HepG2 (cell line): ENCODE data around the gene NAP1L1. TPM values are rescaled to one million over a fixed set of nuclear protein-coding genes. Genes with fewer than 3 reads are reported as not detected.

Experiments
- ATAC-seq: fragments of 200-7000 bp; cut with Tn5 transposase; 3 replicates; pipeline ENCODE4 v1.9.1; 2020; ENCODE audit warnings: mild to moderate bottlenecking, moderate library complexity
- BruUV-seq: library from RNA; stranded (reverse); fragments of 400-500 nt; replicated peaks from 2 replicates; lab custom pipeline; 2021; lab: Mats Ljungman, UMichigan
- CTCF ChIA-PET: fragments of 300-600 bp; formaldehyde crosslinking; extraction: SDS; loops from one replicate; lab custom pipeline; 2021; ENCODE audit warnings: low total read pairs, inconsistent platforms, low intra/inter-chr PET ratio; lab: Yijun Ruan, JAX
- POLR2A ChIA-PET: fragments of 350-600 bp; sonication (Branson Sonifier 250); formaldehyde crosslinking; loops from one replicate; lab custom pipeline; 2020; ENCODE audit warnings: antibody characterized with exemption, inconsistent platforms; lab: Yijun Ruan, JAX
- DNase-seq: peaks from one replicate; pipeline ENCODE4 v3.0.0-alpha.2; 2015; ENCODE audit warnings: low spot score
- FAIRE-seq: peaks from 3 replicates; lab custom pipeline; 2011; peaks lifted over from hg19 to GRCh38; lab: Jason Lieb, UNC
- H2AFZ ChIP-seq: one replicate; pipeline ENCODE4 v1.6.1; 2011; ENCODE audit warnings: low read length, inconsistent platforms
- H3K27ac ChIP-seq: fragments of 300-600 bp; 3 replicates; pipeline ENCODE4 v1.8.0; 2011; ENCODE audit warnings: mixed run types, mild to moderate bottlenecking, mixed read lengths, low read length, inconsistent platforms; ENCODE audit not compliant: insufficient read depth; ENCODE audit errors: extremely low read length
- H3K27me3 ChIP-seq, 2 experiments: fragments of 200-600 bp in 1 of 2; 2 replicates in 1 of 2; 3 replicates in 1 of 2; pipeline versions ENCODE4 v1.6.0 to v1.8.0; 2011; ENCODE audit warnings: low read length in 2 of 2, mild to moderate bottlenecking in 2 of 2, moderate library complexity in 2 of 2, inconsistent platforms in 1 of 2; ENCODE audit not compliant: insufficient read depth in 2 of 2, control insufficient read depth in 1 of 2
- H3K36me3 ChIP-seq, 2 experiments: fragments of 200-600 bp in 1 of 2; replicated peaks in 1 of 2; 2 replicates in 1 of 2; 3 replicates in 1 of 2; pipeline versions ENCODE4 v1.5.1 to v1.8.0; 2011; ENCODE audit warnings: low read length in 2 of 2, inconsistent platforms in 1 of 2; ENCODE audit not compliant: insufficient read depth in 2 of 2, control insufficient read depth in 1 of 2
- H3K4me1 ChIP-seq: 2 replicates; pipeline ENCODE4 v1.5.1; 2012; ENCODE audit warnings: low read length, inconsistent platforms; ENCODE audit not compliant: insufficient read depth
- H3K4me2 ChIP-seq: 2 replicates; pipeline ENCODE4 v1.6.0; 2011; ENCODE audit warnings: low read depth, low read length, inconsistent platforms
- H3K4me3 ChIP-seq, 3 experiments: fragments of 200-600 bp in 1 of 3; sonication (generic), shearing (Covaris generic) in 1 of 3; replicated peaks in 1 of 3; 2 replicates each; pipeline ENCODE4 v1.5.1; 2011 to 2016; ENCODE audit warnings: low read length in 3 of 3, inconsistent platforms in 2 of 3, low read depth in 2 of 3, mild to moderate bottlenecking in 2 of 3, control low read depth in 1 of 3, mixed read lengths in 1 of 3; ENCODE audit not compliant: insufficient read depth in 1 of 3
- H3K79me2 ChIP-seq: one replicate; pipeline ENCODE4 v1.6.1; 2011; ENCODE audit warnings: low read length, inconsistent platforms; ENCODE audit not compliant: insufficient read depth
- H3K9ac ChIP-seq: 2 replicates; pipeline ENCODE4 v1.6.0; 2011; ENCODE audit warnings: mild to moderate bottlenecking, low read depth, low read length, inconsistent platforms; ENCODE audit not compliant: insufficient read depth
- H3K9me3 ChIP-seq: 2 replicates; pipeline ENCODE4 v1.5.1; 2012; ENCODE audit warnings: mild to moderate bottlenecking, low read length
- H4K20me1 ChIP-seq: 2 replicates; pipeline ENCODE4 v1.6.0; 2011; ENCODE audit warnings: inconsistent platforms, mild to moderate bottlenecking, low read length, moderate library complexity; ENCODE audit not compliant: insufficient read depth
- ATF7-NPFF ChIP-seq: sonication (generic); formaldehyde crosslinking; IDR thresholded peaks from 2 replicates; pipeline ENCODE4 v1.8.1; 2023; ENCODE audit warnings: mild to moderate bottlenecking, low read depth, missing genetic modification reagents, moderate library complexity
- NONO ChIP-seq, 2 experiments: fragments of 450-650 bp in 1 of 2; sonication (generic) in 1 of 2; formaldehyde crosslinking in 1 of 2; IDR thresholded peaks in 1 of 2; conservative IDR thresholded peaks in 1 of 2; 2 replicates each; pipeline versions ENCODE4 v1.6.1 to v1.8.0; 2017 to 2022; ENCODE audit warnings: mild to moderate bottlenecking in 1 of 2, missing genetic modification reagents in 1 of 2, moderate library complexity in 1 of 2
- SIN3A ChIP-seq: IDR thresholded peaks from 2 replicates; pipeline ENCODE4 v1.6.1; 2011; ENCODE audit warnings: low read depth, mild to moderate bottlenecking, control low read depth, low read length, borderline replicate concordance
- SMAD1 ChIP-seq: sonication (generic); formaldehyde crosslinking; IDR thresholded peaks from 2 replicates; pipeline ENCODE4 v1.4.0; 2020; ENCODE audit warnings: missing genetic modification reagents, low read depth, mild to moderate bottlenecking, borderline replicate concordance
- TGIF2 ChIP-seq: IDR thresholded peaks from 2 replicates; pipeline ENCODE4 v1.6.1; 2016; ENCODE audit warnings: control low read depth, missing compliant biosample characterization
- ZNF124 ChIP-seq: sonication (generic); formaldehyde crosslinking; IDR thresholded peaks from 2 replicates; pipeline ENCODE4 v1.4.0; 2020; ENCODE audit warnings: missing genetic modification reagents
- ZNF3 ChIP-seq: IDR thresholded peaks from 2 replicates; pipeline ENCODE4 v1.7.0; 2017; ENCODE audit warnings: inconsistent platforms
- ZNF563 ChIP-seq: sonication (generic); formaldehyde crosslinking; IDR thresholded peaks from 2 replicates; pipeline ENCODE4 v1.8.0; 2022; ENCODE audit warnings: mild to moderate bottlenecking, moderate library complexity, missing genetic modification reagents
- ZNF878 ChIP-seq: sonication (generic); formaldehyde crosslinking; IDR thresholded peaks from 2 replicates; pipeline ENCODE4 v1.8.1; 2023; ENCODE audit warnings: mild to moderate bottlenecking, missing genetic modification reagents, moderate library complexity
- WGBS: methylation state at CpG from one replicate; pipeline ENCODE4 v1.1.6; 2017; ENCODE audit warnings: low lambda C conversion rate; 5-methylcytosine and 5-hydroxymethylcytosine counted together
- in situ Hi-C: cut with HindIII; loops from 2 replicates; pipeline ENCODE4 v1.10.0; 2017; ENCODE audit warnings: low pct_unique_long_range_greater_than_20kb; ENCODE audit not compliant: extremely low pct_ligation_motif_present
- intact Hi-C: fragments of 100-400 bp; cut with micrococcal nuclease; formaldehyde crosslinking; loops from one replicate; pipeline ENCODE4 v1.10.0; 2022; ENCODE audit not compliant: unreplicated experiment
- polyA plus RNA-seq, 8 experiments: library from polyadenylated mRNA; depleted of rRNA in 3 of 8; stranded (reverse) in 7 of 8; unstranded in 1 of 8; fragments of >200 nt; fragmentation: Illumina TruSeq in 4 of 8; extraction: Trizol in 4 of 8; gene quantifications; 2 replicates each; pipeline versions ENCODE4 v1.2.1 to v1.2.3, GENCODE V29; 2011 to 2016; ENCODE audit warnings: low read depth in 4 of 8, missing spikeins in 1 of 8, mixed read lengths in 1 of 8; ENCODE audit not compliant: insufficient read depth in 1 of 8
- total RNA-seq, 5 experiments: library from RNA; depleted of rRNA; stranded (reverse); fragments of >200 nt; fragmentation: Illumina TruSeq; extraction: Trizol; gene quantifications; 2 replicates each; pipeline ENCODE4 v1.2.3, GENCODE V29; 2016; ENCODE audit warnings: low read depth in 1 of 5
- TF ChIP-seq, protein P1 (sequence below): sonication (generic); formaldehyde crosslinking; conservative IDR thresholded peaks from 2 replicates; pipeline ENCODE4 v1.8.0; 2022; ENCODE audit warnings: low read depth, missing genetic modification reagents
- TF ChIP-seq, protein P2 (sequence below): sonication (generic); formaldehyde crosslinking; IDR thresholded peaks from 2 replicates; pipeline ENCODE4 v1.8.1; 2022; ENCODE audit warnings: low read depth, mild to moderate bottlenecking, missing genetic modification reagents
- TF ChIP-seq, protein P3 (sequence below): sonication (generic); formaldehyde crosslinking; IDR thresholded peaks from 2 replicates; pipeline ENCODE4 v1.4.0; 2020; ENCODE audit warnings: missing genetic modification reagents

The NAP1L1 gene
- total and polyA plus RNA-seq, 2 of the 13 experiments (the other 11 are each of a cell fraction or from before 2014, with no cell fraction given): 207 to 309 TPM

DNA sequence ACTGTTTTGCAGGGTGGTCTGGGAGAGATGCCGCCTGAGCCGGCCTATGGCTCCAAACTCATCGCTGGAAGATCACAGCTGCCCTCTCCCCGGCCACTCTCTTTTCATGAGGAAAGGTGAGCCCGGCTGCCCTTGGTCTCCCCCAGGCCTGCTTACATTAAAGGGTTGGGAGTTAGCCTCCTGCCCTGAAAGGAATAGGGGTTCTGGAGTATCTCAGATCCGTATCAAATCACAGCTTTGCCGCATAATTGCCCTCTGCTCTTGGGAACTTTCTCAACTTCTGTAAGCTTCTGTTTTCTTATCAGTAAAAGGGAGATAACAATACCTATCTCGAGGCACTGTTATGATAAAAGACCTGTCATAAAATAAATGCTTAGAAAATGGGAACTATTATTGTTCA lies 70.5 kb downstream of the NAP1L1 start (continued):
- TF ChIP-seq SIN3A (no peak), ATF7-NPFF (CRISPR knock-in tag) (no peak), ZNF878 (CRISPR knock-in tag) (no peak), TGIF2 (CRISPR knock-in tag) (no peak), ZNF124 (CRISPR knock-in tag) (no peak)

DNA sequence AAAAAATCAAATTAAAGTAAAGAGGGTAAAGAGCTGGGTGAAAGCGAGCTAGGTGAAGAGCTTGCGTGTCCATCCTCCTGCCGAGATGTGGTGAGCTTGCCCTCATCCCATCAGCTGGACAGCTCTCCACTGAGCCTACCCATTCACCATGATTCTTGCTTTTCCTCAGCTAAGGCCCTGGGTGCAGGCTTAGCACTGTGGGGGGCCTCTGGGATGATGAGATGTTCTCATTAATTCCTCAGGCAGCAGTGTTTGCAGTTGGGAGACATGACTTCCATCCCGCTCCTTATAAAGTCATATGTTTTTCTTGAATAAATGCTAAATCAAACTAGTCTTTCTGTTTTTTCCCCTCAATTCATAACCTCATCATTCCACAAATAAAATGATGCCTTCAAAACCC lies 70.9 kb downstream of the NAP1L1 start:
- Histone ChIP-seq H3K9me3 (no peaks in the 10 kb centered on the region), H2AFZ (no peak overlapping the region), H3K9ac (no peak overlapping the region), H3K27ac (no peak overlapping the region), H3K4me3 (no peak overlapping the region), H3K4me2 (no peak overlapping the region), H3K36me3 (no peaks in the 10 kb centered on the region), H3K79me2 (no peaks in the 10 kb centered on the region), H3K27me3 (no peaks in the 10 kb centered on the region), H4K20me1 (no peaks in the 10 kb centered on the region), H3K4me1 (peaks cover 32% of the 10 kb centered on the region)
- 95% methylated on average over 4 of the region's 4 CpGs for WGBS
- ChIA-PET CTCF (no interaction called here), POLR2A (interaction anchor here (2.0 kb wide), 1 partner anchor 19 kb away, joined by 9 read pairs; the partner anchor contains the start of gene PHLDA1)
- FAIRE-seq: no peak
- intact Hi-C loops (no loop called here), in situ Hi-C loops (no loop called here)
- TF ChIP-seq ZNF3: no peak
- no peak for TF ChIP-seq NONO (IDR thresholded peaks at IDR 0.05)
- no peak for TF ChIP-seq NONO (CRISPR knock-in tag; conservative IDR thresholded peaks at IDR 0.05)
- TF ChIP-seq ZNF563 (CRISPR knock-in tag): no peak
- TF ChIP-seq SMAD1 (CRISPR knock-in tag): no peak
- TF ChIP-seq, protein P1, sequence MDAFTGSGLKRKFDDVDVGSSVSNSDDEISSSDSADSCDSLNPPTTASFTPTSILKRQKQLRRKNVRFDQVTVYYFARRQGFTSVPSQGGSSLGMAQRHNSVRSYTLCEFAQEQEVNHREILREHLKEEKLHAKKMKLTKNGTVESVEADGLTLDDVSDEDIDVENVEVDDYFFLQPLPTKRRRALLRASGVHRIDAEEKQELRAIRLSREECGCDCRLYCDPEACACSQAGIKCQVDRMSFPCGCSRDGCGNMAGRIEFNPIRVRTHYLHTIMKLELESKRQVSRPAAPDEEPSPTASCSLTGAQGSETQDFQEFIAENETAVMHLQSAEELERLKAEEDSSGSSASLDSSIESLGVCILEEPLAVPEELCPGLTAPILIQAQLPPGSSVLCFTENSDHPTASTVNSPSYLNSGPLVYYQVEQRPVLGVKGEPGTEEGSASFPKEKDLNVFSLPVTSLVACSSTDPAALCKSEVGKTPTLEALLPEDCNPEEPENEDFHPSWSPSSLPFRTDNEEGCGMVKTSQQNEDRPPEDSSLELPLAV (CRISPR knock-in tag): no peak
- TF ChIP-seq, protein P2, sequence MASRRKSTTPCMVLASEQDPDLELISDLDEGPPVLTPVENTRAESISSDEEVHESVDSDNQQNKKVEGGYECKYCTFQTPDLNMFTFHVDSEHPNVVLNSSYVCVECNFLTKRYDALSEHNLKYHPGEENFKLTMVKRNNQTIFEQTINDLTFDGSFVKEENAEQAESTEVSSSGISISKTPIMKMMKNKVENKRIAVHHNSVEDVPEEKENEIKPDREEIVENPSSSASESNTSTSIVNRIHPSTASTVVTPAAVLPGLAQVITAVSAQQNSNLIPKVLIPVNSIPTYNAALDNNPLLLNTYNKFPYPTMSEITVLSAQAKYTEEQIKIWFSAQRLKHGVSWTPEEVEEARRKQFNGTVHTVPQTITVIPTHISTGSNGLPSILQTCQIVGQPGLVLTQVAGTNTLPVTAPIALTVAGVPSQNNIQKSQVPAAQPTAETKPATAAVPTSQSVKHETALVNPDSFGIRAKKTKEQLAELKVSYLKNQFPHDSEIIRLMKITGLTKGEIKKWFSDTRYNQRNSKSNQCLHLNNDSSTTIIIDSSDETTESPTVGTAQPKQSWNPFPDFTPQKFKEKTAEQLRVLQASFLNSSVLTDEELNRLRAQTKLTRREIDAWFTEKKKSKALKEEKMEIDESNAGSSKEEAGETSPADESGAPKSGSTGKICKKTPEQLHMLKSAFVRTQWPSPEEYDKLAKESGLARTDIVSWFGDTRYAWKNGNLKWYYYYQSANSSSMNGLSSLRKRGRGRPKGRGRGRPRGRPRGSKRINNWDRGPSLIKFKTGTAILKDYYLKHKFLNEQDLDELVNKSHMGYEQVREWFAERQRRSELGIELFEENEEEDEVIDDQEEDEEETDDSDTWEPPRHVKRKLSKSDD (CRISPR knock-in tag): no peak
- TF ChIP-seq, protein P3, sequence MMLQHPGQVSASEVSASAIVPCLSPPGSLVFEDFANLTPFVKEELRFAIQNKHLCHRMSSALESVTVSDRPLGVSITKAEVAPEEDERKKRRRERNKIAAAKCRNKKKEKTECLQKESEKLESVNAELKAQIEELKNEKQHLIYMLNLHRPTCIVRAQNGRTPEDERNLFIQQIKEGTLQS (CRISPR knock-in tag): no peak
- no peak for ATAC-seq
- DNase-seq: no peak
- no TSS peak for BruUV-seq
